Measurements from ENCODE around the gene SARDH. TPM values are rescaled to one million over a fixed set of nuclear protein-coding genes. Genes with fewer than 3 reads are reported as not detected.

SARDH gene
- total and polyA plus RNA-seq, 2 of the 13 experiments (the other 11 are each of a cell fraction or from before 2014, with no cell fraction given) = 11.6 to 34.9 TPM

DNA sequence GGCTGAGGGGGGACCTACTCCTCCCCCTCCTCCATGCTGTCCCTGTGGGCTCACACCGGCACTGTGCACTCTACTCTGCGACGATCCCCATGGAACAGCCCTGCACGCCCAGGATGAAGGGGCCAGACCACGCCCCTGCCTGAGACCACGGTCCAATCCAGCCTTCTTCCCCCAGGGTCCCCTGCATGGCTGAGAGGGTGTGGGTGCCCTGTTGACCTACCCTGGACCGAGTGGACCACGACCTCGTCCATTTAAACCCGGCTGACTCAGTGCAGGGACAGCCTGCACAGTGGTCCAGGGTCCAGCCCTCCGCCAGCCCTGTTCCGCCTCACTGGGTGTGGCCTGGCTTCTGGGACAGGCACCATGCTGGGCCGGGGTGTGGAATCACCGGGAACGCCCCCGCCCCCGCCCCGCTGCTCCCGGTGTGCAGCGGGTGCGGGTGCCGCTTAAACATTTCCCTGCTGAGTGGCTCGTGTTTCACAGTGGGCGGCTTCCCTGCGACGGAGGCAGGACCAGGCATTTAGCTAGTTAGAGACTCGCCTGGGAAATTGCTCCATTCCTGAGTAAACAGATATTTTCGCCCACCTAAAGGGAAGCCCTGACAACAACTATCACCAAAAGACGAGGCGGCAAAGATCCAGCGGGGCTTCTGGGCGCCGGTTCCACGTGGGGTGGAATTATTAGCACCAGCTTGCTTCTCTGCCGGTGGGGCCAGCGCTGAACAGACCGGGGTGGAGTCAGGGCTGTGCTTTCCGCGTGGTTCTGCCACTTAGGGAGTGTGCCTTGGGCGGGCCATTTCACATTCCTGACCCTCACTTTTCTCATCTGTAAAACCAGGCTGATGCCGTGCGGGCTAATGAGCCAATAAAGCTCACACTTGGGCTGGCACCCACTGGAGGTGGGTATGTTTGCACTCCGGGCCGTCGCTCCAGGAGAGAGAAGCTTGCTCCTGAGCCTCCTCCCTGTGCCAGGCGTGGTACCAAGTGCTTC is 79.4 kb downstream of the SARDH start (continued):
- no peak for TF ChIP-seq HCFC1 (IDR thresholded peaks at IDR 0.05; ENCODE audit: low read depth, low read length)
- no peak for TF ChIP-seq NFRKB (IDR thresholded peaks at IDR 0.05)
- TF ChIP-seq SUZ12 (IDR thresholded peaks at IDR 0.05; ENCODE audit: low read depth, low read length) = no peak
- no peak for TF ChIP-seq MED8 (CRISPR knock-in tag; IDR thresholded peaks at IDR 0.05; ENCODE audit: insufficient replicate concordance)
- TF ChIP-seq ZSCAN9 (CRISPR knock-in tag; IDR thresholded peaks at IDR 0.05; ENCODE audit: borderline replicate concordance) = 0 out of 2 replicates have a peak, but pooled peaks have one; percentile 48
- peak; percentile 64; the same call in 1 of the 2 replicates for TF ChIP-seq ZNF451 (CRISPR knock-in tag; IDR thresholded peaks at IDR 0.05)
- TF ChIP-seq, protein P1, sequence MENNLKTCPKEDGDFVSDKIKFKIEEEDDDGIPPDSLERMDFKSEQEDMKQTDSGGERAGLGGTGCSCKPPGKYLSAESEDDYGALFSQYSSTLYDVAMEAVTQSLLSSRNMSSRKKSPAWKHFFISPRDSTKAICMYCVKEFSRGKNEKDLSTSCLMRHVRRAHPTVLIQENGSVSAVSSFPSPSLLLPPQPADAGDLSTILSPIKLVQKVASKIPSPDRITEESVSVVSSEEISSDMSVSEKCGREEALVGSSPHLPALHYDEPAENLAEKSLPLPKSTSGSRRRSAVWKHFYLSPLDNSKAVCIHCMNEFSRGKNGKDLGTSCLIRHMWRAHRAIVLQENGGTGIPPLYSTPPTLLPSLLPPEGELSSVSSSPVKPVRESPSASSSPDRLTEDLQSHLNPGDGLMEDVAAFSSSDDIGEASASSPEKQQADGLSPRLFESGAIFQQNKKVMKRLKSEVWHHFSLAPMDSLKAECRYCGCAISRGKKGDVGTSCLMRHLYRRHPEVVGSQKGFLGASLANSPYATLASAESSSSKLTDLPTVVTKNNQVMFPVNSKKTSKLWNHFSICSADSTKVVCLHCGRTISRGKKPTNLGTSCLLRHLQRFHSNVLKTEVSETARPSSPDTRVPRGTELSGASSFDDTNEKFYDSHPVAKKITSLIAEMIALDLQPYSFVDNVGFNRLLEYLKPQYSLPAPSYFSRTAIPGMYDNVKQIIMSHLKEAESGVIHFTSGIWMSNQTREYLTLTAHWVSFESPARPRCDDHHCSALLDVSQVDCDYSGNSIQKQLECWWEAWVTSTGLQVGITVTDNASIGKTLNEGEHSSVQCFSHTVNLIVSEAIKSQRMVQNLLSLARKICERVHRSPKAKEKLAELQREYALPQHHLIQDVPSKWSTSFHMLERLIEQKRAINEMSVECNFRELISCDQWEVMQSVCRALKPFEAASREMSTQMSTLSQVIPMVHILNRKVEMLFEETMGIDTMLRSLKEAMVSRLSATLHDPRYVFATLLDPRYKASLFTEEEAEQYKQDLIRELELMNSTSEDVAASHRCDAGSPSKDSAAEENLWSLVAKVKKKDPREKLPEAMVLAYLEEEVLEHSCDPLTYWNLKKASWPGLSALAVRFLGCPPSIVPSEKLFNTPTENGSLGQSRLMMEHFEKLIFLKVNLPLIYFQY (CRISPR knock-in tag; IDR thresholded peaks at IDR 0.05; ENCODE audit: borderline replicate concordance) = peak; percentile 88; the same call in 1 of the 2 replicates
- TF ChIP-seq ZNF746 (CRISPR knock-in tag; IDR thresholded peaks at IDR 0.05) = no peak
- TF ChIP-seq GZF1 (CRISPR knock-in tag; IDR thresholded peaks at IDR 0.05) = no peak
- peak in 1 of 2 experiments; percentile 62; a peak in 2 of 4 replicates for TF ChIP-seq POLR2A (IDR thresholded peaks at IDR 0.05; ENCODE audit: insufficient read depth in 1 of 2, low read depth in 2 of 2, low read length in 2 of 2)
- TF ChIP-seq ZC3H4 (CRISPR knock-in tag; IDR thresholded peaks at IDR 0.05; ENCODE audit: borderline replicate concordance) = no peak
- TF ChIP-seq, protein P2, sequence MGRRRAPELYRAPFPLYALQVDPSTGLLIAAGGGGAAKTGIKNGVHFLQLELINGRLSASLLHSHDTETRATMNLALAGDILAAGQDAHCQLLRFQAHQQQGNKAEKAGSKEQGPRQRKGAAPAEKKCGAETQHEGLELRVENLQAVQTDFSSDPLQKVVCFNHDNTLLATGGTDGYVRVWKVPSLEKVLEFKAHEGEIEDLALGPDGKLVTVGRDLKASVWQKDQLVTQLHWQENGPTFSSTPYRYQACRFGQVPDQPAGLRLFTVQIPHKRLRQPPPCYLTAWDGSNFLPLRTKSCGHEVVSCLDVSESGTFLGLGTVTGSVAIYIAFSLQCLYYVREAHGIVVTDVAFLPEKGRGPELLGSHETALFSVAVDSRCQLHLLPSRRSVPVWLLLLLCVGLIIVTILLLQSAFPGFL (CRISPR knock-in tag; IDR thresholded peaks at IDR 0.05) = no peak
- TF ChIP-seq, protein P3, sequence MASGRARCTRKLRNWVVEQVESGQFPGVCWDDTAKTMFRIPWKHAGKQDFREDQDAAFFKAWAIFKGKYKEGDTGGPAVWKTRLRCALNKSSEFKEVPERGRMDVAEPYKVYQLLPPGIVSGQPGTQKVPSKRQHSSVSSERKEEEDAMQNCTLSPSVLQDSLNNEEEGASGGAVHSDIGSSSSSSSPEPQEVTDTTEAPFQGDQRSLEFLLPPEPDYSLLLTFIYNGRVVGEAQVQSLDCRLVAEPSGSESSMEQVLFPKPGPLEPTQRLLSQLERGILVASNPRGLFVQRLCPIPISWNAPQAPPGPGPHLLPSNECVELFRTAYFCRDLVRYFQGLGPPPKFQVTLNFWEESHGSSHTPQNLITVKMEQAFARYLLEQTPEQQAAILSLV (CRISPR knock-in tag; IDR thresholded peaks at IDR 0.05; ENCODE audit: borderline replicate concordance) = peak; percentile 41; the same call in 1 of the 2 replicates
- no peak for TF ChIP-seq DR1 (CRISPR knock-in tag; IDR thresholded peaks at IDR 0.05)
- TF ChIP-seq SPEN (CRISPR knock-in tag; IDR thresholded peaks at IDR 0.05; ENCODE audit: low read depth) = peak; percentile 81
- 0 out of 2 replicates have a peak, but pooled peaks have one; percentile 22 for TF ChIP-seq KDM6A (CRISPR knock-in tag; IDR thresholded peaks at IDR 0.05; ENCODE audit: low read depth)
